Inferior parietal cortex (tissue), 1 donor: ENCODE data around the gene CNTN2.

ENCODE experiments used
- DNase-seq: peaks from one replicate; pipeline ENCODE4 v3.0.0-alpha.2; 2016; ENCODE audit errors: extremely low spot score

CNTN2 gene

GRCh38 chr1:205056188-205056611 lies 13.2 kb downstream of the CNTN2 start:
- no peak for DNase-seq

GRCh38 chr1:205056956-205057568 lies 14.1 kb downstream of the CNTN2 start:
- DNase-seq = no peak

GRCh38 chr1:205057808-205058575 lies 15.0 kb downstream of the CNTN2 start:
- no peak for DNase-seq

GRCh38 chr1:205058853-205059252 lies 15.8 kb downstream of the CNTN2 start:
- DNase-seq = no peak

GRCh38 chr1:205059660-205060059 lies 16.6 kb downstream of the CNTN2 start:
- no peak for DNase-seq

- DNase-seq = no peak
These were observed 17.7 kb downstream of the CNTN2 start for GRCh38 chr1:205060746-205061145.

- no peak for DNase-seq
These were observed 18.2 kb downstream of the CNTN2 start for GRCh38 chr1:205061227-205061626.

- DNase-seq = peak; percentile 92
These were observed 18.7 kb downstream of the CNTN2 start for GRCh38 chr1:205061665-205062069.

GRCh38 chr1:205062319-205062718 lies 19.3 kb downstream of the CNTN2 start:
- no peak for DNase-seq

- DNase-seq = no peak
These were observed 19.9 kb downstream of the CNTN2 start for GRCh38 chr1:205062895-205063294.

- DNase-seq = no peak
These were observed 21.3 kb downstream of the CNTN2 start for GRCh38 chr1:205064301-205064700.

- no peak for DNase-seq
These were observed 21.8 kb downstream of the CNTN2 start for GRCh38 chr1:205064741-205065316.

GRCh38 chr1:205065666-205066065 lies 22.7 kb downstream of the CNTN2 start:
- DNase-seq = no peak

GRCh38 chr1:205066141-205066818 lies 23.3 kb downstream of the CNTN2 start:
- no peak for DNase-seq

GRCh38 chr1:205067031-205067430 lies 24.0 kb downstream of the CNTN2 start:
- no peak for DNase-seq

- DNase-seq = no peak
These were observed 25.0 kb downstream of the CNTN2 start for GRCh38 chr1:205068001-205068400.

- no peak for DNase-seq
These were observed 25.5 kb downstream of the CNTN2 start for GRCh38 chr1:205068457-205069040.

- no peak for DNase-seq
These were observed 26.5 kb downstream of the CNTN2 start for GRCh38 chr1:205069371-205070125.

- no peak for DNase-seq
These were observed 28.0 kb downstream of the CNTN2 start for GRCh38 chr1:205071028-205071409.

- no peak for DNase-seq
These were observed 28.8 kb downstream of the CNTN2 start for GRCh38 chr1:205071801-205072200.

GRCh38 chr1:205072286-205072685 lies 29.3 kb downstream of the CNTN2 start:
- no peak for DNase-seq
